Measurements from ENCODE around the gene KCNQ1. TPM values are rescaled to one million over a fixed set of nuclear protein-coding genes. Genes with fewer than 3 reads are reported as not detected.
A peak's percentile ranks its signal among the peaks of the same experiment; 100 is the strongest.

Gene KCNQ1
- total and polyA plus RNA-seq, 8 donors = 7.1 to 37.7 (median 9.9) TPM

- H3K9me3 ChIP-seq = no peaks in the 10 kb centered on the region
- no peaks in the 10 kb centered on the region for H3K27me3 ChIP-seq
- H3K4me1 ChIP-seq = peaks cover 0 to 8% of the 10 kb centered on the region in 2 donors
- no peak overlapping the region for H3K27ac ChIP-seq
- intact Hi-C loops (cut with DNase I) = no loop called here
- DNase-seq (peak in 1 of 4 donors; percentile 41), ATAC-seq (no peak)
- no peaks in the 10 kb centered on the region for H3K36me3 ChIP-seq
- TF ChIP-seq CTCF (IDR thresholded peaks at IDR 0.05) = no peak
- H3K4me3 ChIP-seq = no peak overlapping the region
Observed at GRCh38 chr11:2802389-2803185, 357.8 kb downstream of the KCNQ1 start.

GRCh38 chr11:2803186-2804091 is 358.6 kb downstream of the KCNQ1 start:
- peak in 1 of 4 donors; percentile 63 for DNase-seq
- Histone ChIP-seq H3K36me3 (no peaks in the 10 kb centered on the region), H3K27me3 (no peaks in the 10 kb centered on the region), H3K27ac (no peak overlapping the region), H3K4me3 (no peak overlapping the region), H3K9me3 (no peaks in the 10 kb centered on the region), H3K4me1 (peaks cover 0 to 11% of the 10 kb centered on the region in 2 donors)
- TF ChIP-seq CTCF (IDR thresholded peaks at IDR 0.05) = no peak
- intact Hi-C loops (cut with DNase I) = no loop called here
- ATAC-seq = no peak

- intact Hi-C loops (cut with DNase I) = no loop called here
- Histone ChIP-seq H3K36me3 (no peaks in the 10 kb centered on the region), H3K4me3 (no peak overlapping the region), H3K9me3 (no peaks in the 10 kb centered on the region), H3K4me1 (peaks cover 0 to 11% of the 10 kb centered on the region in 2 donors), H3K27ac (no peak overlapping the region), H3K27me3 (no peaks in the 10 kb centered on the region)
- no peak for TF ChIP-seq CTCF (IDR thresholded peaks at IDR 0.05)
- ATAC-seq (no peak), DNase-seq (peak in 1 of 4 donors; percentile 35)
Observed at GRCh38 chr11:2804189-2804588, 359.4 kb downstream of the KCNQ1 start.

GRCh38 chr11:2804701-2805387 is 360.0 kb downstream of the KCNQ1 start:
- no peak overlapping the region for H3K27ac ChIP-seq
- H3K4me3 ChIP-seq = no peak overlapping the region
- no peak for TF ChIP-seq CTCF (IDR thresholded peaks at IDR 0.05)
- intact Hi-C loops (cut with DNase I) = no loop called here
- H3K4me1 ChIP-seq = peaks cover 0 to 11% of the 10 kb centered on the region in 2 donors
- ATAC-seq (no peak), DNase-seq (peak in 1 of 4 donors; percentile 52)
- H3K27me3 ChIP-seq = no peaks in the 10 kb centered on the region
- no peaks in the 10 kb centered on the region for H3K9me3 ChIP-seq
- H3K36me3 ChIP-seq = no peaks in the 10 kb centered on the region
